Gastrocnemius medialis (tissue), 4 donors: ENCODE results near the gene RORC.

Experiments used
- CTCF ChIP-seq, 5 experiments: fragments of 450-650 bp in 3 of 5; fragments of 200-600 bp in 2 of 5; sonication (generic) in 2 of 5; IDR thresholded peaks in 4 of 5; conservative IDR thresholded peaks in 1 of 5; 1 replicate in 4 of 5; 2 replicates in 1 of 5; pipeline ENCODE4 v1.5.1; 2016 to 2019; ENCODE audit warnings: antibody characterized with exemption in 5 of 5, mild to moderate bottlenecking in 3 of 5, moderate library complexity in 3 of 5
- POLR2A ChIP-seq, 2 donors: fragments of 450-650 bp; IDR thresholded peaks; one replicate each; pipeline ENCODE4 v1.6.1; 2017; ENCODE audit warnings: antibody characterized with exemption in 2 of 2, mild to moderate bottlenecking in 2 of 2, moderate library complexity in 2 of 2

- TF ChIP-seq POLR2A (IDR thresholded peaks at IDR 0.05) (no peak), CTCF (IDR thresholded peaks at IDR 0.05 in 4 of 5, conservative IDR thresholded peaks at IDR 0.05 in 1 of 5) (no peak)
Observed at GRCh38 chr1:151822404-151822803, 9.2 kb downstream of the RORC start.
